HFF-Myc (cell line): ENCODE measurements around the gene ZFAND6.

Experiments used
- DNase-seq: peaks from one replicate; pipeline ENCODE4 v3.0.0-alpha.2; 2011; ENCODE audit warnings: low read depth; ENCODE audit errors: extremely low read depth
- H3K4me3 ChIP-seq: replicated peaks from 2 replicates; pipeline ENCODE4 v1.5.1; 2011; ENCODE audit warnings: low read depth, mild to moderate bottlenecking, control low read depth, low read length
- CTCF ChIP-seq: IDR thresholded peaks from 2 replicates; pipeline ENCODE4 v1.5.1; 2012; ENCODE audit warnings: mild to moderate bottlenecking, low read depth, low read length, control low read depth; ENCODE audit errors: missing control alignments

ZFAND6 gene

GRCh38 chr15:80087104-80087503 is 27.6 kb downstream of the ZFAND6 start:
- no peak for DNase-seq
- no peak overlapping the region for H3K4me3 ChIP-seq
- peak; percentile 23 for TF ChIP-seq CTCF

- H3K4me3 ChIP-seq: no peak overlapping the region
- no peak for DNase-seq
- TF ChIP-seq CTCF: no peak
Measured at GRCh38 chr15:80090041-80090440, 30.6 kb downstream of the ZFAND6 start.

GRCh38 chr15:80090879-80091503 is 31.5 kb downstream of the ZFAND6 start:
- DNase-seq: no peak
- H3K4me3 ChIP-seq: no peak overlapping the region
- TF ChIP-seq CTCF: peak; percentile 27

DNA sequence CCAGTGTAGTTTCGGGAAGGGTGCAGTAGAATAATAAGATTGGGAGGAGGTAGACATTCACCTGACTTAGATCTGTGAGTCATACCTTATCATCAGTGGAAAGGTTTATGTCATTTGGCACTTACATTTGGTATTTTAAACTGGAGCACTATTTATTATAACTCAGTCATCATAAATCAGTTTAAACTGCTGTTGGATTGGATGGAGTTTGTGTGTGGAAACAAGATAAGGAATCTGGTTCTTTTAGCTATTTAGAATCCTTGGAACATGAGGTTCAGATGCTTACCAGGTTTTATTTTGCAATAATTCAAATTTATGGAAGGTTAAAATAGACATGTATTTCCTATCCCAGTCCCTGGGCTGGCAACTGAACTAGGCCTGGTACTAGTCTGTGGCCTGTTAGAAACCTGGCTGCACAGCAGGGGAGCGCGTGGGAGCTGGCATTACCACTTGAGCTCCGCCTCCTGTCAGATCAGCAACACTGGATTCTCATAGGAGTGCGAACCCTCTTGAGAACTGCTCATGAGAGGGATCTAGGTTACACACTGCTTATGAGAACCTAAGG is 34.5 kb downstream of the ZFAND6 start:
- H3K4me3 ChIP-seq: no peak overlapping the region
- no peak for TF ChIP-seq CTCF
- DNase-seq: no peak

DNA sequence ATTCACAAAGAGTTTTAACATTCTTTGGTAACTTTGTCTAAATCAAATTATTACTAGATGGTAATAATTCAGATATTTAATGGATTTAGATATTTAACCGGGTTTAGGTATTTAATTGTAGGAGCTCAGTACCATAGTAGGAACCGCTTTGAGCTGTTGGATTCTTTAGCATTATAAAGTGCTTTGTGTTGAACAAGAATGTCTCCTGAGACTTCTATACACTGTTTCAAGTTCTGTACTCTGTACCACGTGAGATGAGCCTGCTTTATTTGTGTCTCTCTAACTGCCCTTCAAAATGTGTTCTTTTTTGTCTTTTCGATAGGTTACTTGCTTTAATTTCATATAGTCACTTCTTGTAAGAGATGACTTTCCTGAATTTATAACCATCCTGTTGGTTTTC is 36.0 kb downstream of the ZFAND6 start:
- no peak for TF ChIP-seq CTCF
- H3K4me3 ChIP-seq: no peak overlapping the region
- no peak for DNase-seq

GRCh38 chr15:80095969-80096368 is 36.5 kb downstream of the ZFAND6 start:
- no peak overlapping the region for H3K4me3 ChIP-seq
- no peak for TF ChIP-seq CTCF
- no peak for DNase-seq

GRCh38 chr15:80098341-80098740 is 38.9 kb downstream of the ZFAND6 start:
- TF ChIP-seq CTCF: no peak
- no peak for DNase-seq
- no peak overlapping the region for H3K4me3 ChIP-seq
